Activated CD4-positive, alpha-beta T cell treated with anti-CD3 and anti-CD28 coated beads, Interleukin-2, amount 50 U/mL, for 16 hours (primary cell): ENCODE measurements around the gene JPH3.
"Not testable (repeated sequence)": the region's sequence is repeated elsewhere in the genome, so short reads cannot be mapped to it uniquely, and the experiment has no call there.

Experiments used
- DNase-seq: peaks from one replicate; pipeline ENCODE4 v3.0.0-alpha.2; 2020

JPH3 gene

GRCh38 chr16:87658564-87659225 is 56.4 kb downstream of the JPH3 start:
- DNase-seq: no peak

GRCh38 chr16:87661561-87661960 is 59.3 kb downstream of the JPH3 start:
- peak; percentile 30 for DNase-seq

GRCh38 chr16:87662254-87663204 is 60.2 kb downstream of the JPH3 start:
- DNase-seq: no peak

GRCh38 chr16:87664792-87665191 is 62.5 kb downstream of the JPH3 start:
- DNase-seq: no peak

GRCh38 chr16:87665193-87665592 is 62.9 kb downstream of the JPH3 start:
- no peak for DNase-seq

- no peak for DNase-seq
Measured at GRCh38 chr16:87666919-87667318, 64.6 kb downstream of the JPH3 start.

GRCh38 chr16:87667443-87667842 is 65.1 kb downstream of the JPH3 start:
- DNase-seq: no peak

- no peak for DNase-seq
Measured at GRCh38 chr16:87667946-87668345, 65.6 kb downstream of the JPH3 start.

- no peak for DNase-seq
Measured at GRCh38 chr16:87669672-87670071, 67.4 kb downstream of the JPH3 start.

GRCh38 chr16:87671221-87671620 is 68.9 kb downstream of the JPH3 start:
- DNase-seq: no peak

GRCh38 chr16:87671715-87672270 is 69.5 kb downstream of the JPH3 start:
- DNase-seq: no peak

- no peak for DNase-seq
Measured at GRCh38 chr16:87674419-87674818, 72.1 kb downstream of the JPH3 start.

GRCh38 chr16:87675111-87675719 is 72.9 kb downstream of the JPH3 start:
- DNase-seq: no peak

- DNase-seq: no peak
Measured at GRCh38 chr16:87677830-87678229, 75.5 kb downstream of the JPH3 start.

- no peak for DNase-seq
Measured at GRCh38 chr16:87678618-87679017, 76.3 kb downstream of the JPH3 start.

GRCh38 chr16:87679593-87680271 is 77.4 kb downstream of the JPH3 start:
- DNase-seq: no peak

GRCh38 chr16:87680272-87680644 is 78.0 kb downstream of the JPH3 start:
- no peak for DNase-seq

GRCh38 chr16:87681051-87681602 is 78.8 kb downstream of the JPH3 start:
- DNase-seq: not testable (repeated sequence)

GRCh38 chr16:87681981-87682570 is 79.8 kb downstream of the JPH3 start:
- DNase-seq: no peak

- DNase-seq: no peak
Measured at GRCh38 chr16:87682852-87683399, 80.6 kb downstream of the JPH3 start.

GRCh38 chr16:87684106-87684677 is 81.9 kb downstream of the JPH3 start:
- no peak for DNase-seq
